Stimulated activated CD4-positive, alpha-beta T cell treated with anti-CD3 and anti-CD28 coated beads, TNF-alpha, amount 100 ng/mL, for 24 hours (primary cell): ENCODE results near the gene NFKBIB.
"Not testable (repeated sequence)": the region's sequence is repeated elsewhere in the genome, so short reads cannot be mapped to it uniquely, and the experiment has no call there.

Experiments
- DNase-seq, 3 experiments: peaks; one replicate each; pipeline ENCODE4 v3.0.0-alpha.2; 2020; ENCODE audit warnings: low read depth in 3 of 3

The NFKBIB gene

GRCh38 chr19:38899447-38900201, at the start of gene NFKBIB, which contains the start of gene SIRT2:
Gene NFKBIB (plus strand): TSS chr19:38899969. CDS start chr19:38900033, 64 bp downstream.
Gene SIRT2 (minus strand): TSS chr19:38899618. CDS start chr19:38899521, 97 bp downstream.
- peak; percentile 93 to 99 (median 99) for DNase-seq

- peak in 2 of 3 experiments; percentile 94 to 98 for DNase-seq
Observed at GRCh38 chr19:38850436-38850975, 49.3 kb upstream of the NFKBIB start.

GRCh38 chr19:38850976-38851621, 48.7 kb upstream of the NFKBIB start:
- DNase-seq, result no peak

GRCh38 chr19:38851622-38852230, 48.0 kb upstream of the NFKBIB start:
- DNase-seq, result peak; percentile 83 to 91 (median 85)

- DNase-seq, result peak in 1 of 3 experiments; percentile 57
Observed at GRCh38 chr19:38852231-38853044, 47.3 kb upstream of the NFKBIB start.

GRCh38 chr19:38853214-38853613, 46.6 kb upstream of the NFKBIB start:
- DNase-seq, result no peak

- DNase-seq, result not testable (repeated sequence)
Observed at GRCh38 chr19:38854961-38855360, 44.8 kb upstream of the NFKBIB start.

GRCh38 chr19:38855751-38856150, 44.0 kb upstream of the NFKBIB start:
- DNase-seq, result not testable (repeated sequence)

- no peak for DNase-seq
Observed at GRCh38 chr19:38856813-38857212, 43.0 kb upstream of the NFKBIB start.

GRCh38 chr19:38859631-38860204, 40.1 kb upstream of the NFKBIB start:
- DNase-seq, result not testable (repeated sequence)

- no peak for DNase-seq
Observed at GRCh38 chr19:38861368-38861767, 38.4 kb upstream of the NFKBIB start.

- DNase-seq, result no peak
Observed at GRCh38 chr19:38862321-38863059, 37.3 kb upstream of the NFKBIB start.

- DNase-seq, result no peak
Observed at GRCh38 chr19:38867171-38867780, 32.5 kb upstream of the NFKBIB start.

GRCh38 chr19:38868551-38868950, 31.2 kb upstream of the NFKBIB start:
- DNase-seq, result no peak

- peak in 1 of 3 experiments; percentile 36 for DNase-seq
Observed at GRCh38 chr19:38869160-38869835, 30.5 kb upstream of the NFKBIB start.

- peak; percentile 83 to 93 (median 87) for DNase-seq
Observed at GRCh38 chr19:38869836-38870607, 29.7 kb upstream of the NFKBIB start.

GRCh38 chr19:38870612-38871011, 29.2 kb upstream of the NFKBIB start:
- no peak for DNase-seq

- DNase-seq, result not testable (repeated sequence)
Observed at GRCh38 chr19:38873400-38873799, 26.4 kb upstream of the NFKBIB start.
